ENCODE data around the gene CPS1.

CPS1 gene

GRCh38 chr2:210557721-210558120 is 1.3 kb downstream of the CPS1 start:
- no peak for DNase-seq
- Mint-ChIP-seq H3K36me3 (ENCODE audit: insufficient read depth) (no peaks in the 10 kb centered on the region), H3K4me1 (ENCODE audit: low read depth in 2 of 2) (no peaks in the 10 kb centered on the region)

GRCh38 chr2:210558708-210559107 is 2.3 kb downstream of the CPS1 start:
- H3K9me3 Mint-ChIP-seq, result no peaks in the 10 kb centered on the region
- DNase-seq, result no peak
- H3K4me3 Mint-ChIP-seq, result no peak overlapping the region
- H3K27ac Mint-ChIP-seq, result no peak overlapping the region
- ATAC-seq (replicated peaks), result no peak
- H3K36me3 Mint-ChIP-seq (ENCODE audit: insufficient read depth), result no peaks in the 10 kb centered on the region
- no peaks in the 10 kb centered on the region for H3K4me1 Mint-ChIP-seq (ENCODE audit: low read depth in 2 of 2)
- peaks cover 0 to 8% of the 10 kb centered on the region in 2 donors for H3K27me3 Mint-ChIP-seq

More at GRCh38 chr2:210557721-210558120, 1.3 kb downstream of the CPS1 start:
- H3K27ac Mint-ChIP-seq, result no peak overlapping the region
- peaks cover 0 to 8% of the 10 kb centered on the region in 2 donors for H3K27me3 Mint-ChIP-seq
- no peak overlapping the region for H3K4me3 Mint-ChIP-seq
- no peak for ATAC-seq (replicated peaks)
- H3K9me3 Mint-ChIP-seq, result no peaks in the 10 kb centered on the region

DNA sequence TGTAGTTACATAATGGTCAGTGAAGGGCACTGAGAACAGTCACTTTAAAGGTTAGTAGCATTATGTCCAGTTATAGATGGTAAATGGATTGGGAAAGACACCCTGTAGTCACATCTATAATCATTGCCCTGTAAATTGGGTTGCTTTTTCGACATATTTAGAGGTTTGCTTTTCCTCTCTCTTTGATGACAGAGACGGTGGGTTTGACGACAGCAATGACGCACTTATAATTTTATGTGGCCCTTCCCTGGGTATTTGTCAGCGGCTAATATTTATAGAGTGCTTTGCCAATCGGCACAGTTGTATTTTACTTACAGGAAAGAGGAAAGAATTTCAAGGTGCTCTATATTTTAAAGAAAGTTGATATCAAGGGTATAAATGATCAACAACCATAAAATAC is 2.8 kb downstream of the CPS1 start:
- Mint-ChIP-seq H3K36me3 (ENCODE audit: insufficient read depth) (no peaks in the 10 kb centered on the region), H3K27me3 (peaks cover 0 to 8% of the 10 kb centered on the region in 2 donors), H3K4me1 (ENCODE audit: low read depth in 2 of 2) (no peaks in the 10 kb centered on the region), H3K4me3 (no peak overlapping the region), H3K27ac (no peak overlapping the region), H3K9me3 (no peaks in the 10 kb centered on the region)
- ATAC-seq (replicated peaks) (no peak), DNase-seq (no peak)

DNA sequence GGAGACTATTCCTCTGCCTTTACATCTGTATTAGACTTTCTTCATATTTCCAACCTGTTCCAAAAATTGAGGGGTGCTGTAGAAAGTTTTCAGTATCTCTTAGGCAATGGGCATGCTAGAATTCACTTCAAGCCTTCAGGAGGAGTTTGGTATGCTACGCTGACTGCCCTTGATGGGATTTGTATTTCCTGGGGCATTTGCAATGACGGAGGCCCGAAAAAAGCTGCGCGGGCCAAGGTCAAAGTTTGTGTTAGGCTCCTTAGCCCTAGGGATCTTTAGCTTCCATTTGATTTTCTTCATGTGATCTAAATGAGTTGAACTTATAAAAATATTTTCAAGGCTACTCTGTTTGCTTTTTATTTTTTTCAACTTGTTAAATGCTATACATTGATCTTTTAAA is 5.1 kb downstream of the CPS1 start:
- H3K9me3 Mint-ChIP-seq, result no peaks in the 10 kb centered on the region
- no peak overlapping the region for H3K27ac Mint-ChIP-seq
- no peaks in the 10 kb centered on the region for H3K27me3 Mint-ChIP-seq
- no peak for DNase-seq
- H3K4me3 Mint-ChIP-seq, result no peak overlapping the region
- ATAC-seq (replicated peaks), result no peak
- H3K36me3 Mint-ChIP-seq (ENCODE audit: insufficient read depth), result no peaks in the 10 kb centered on the region
- no peaks in the 10 kb centered on the region for H3K4me1 Mint-ChIP-seq (ENCODE audit: low read depth in 2 of 2)

GRCh38 chr2:210562091-210562490 is 5.7 kb downstream of the CPS1 start:
- Mint-ChIP-seq H3K4me1 (ENCODE audit: low read depth in 2 of 2) (no peaks in the 10 kb centered on the region), H3K9me3 (no peaks in the 10 kb centered on the region), H3K36me3 (ENCODE audit: insufficient read depth) (no peaks in the 10 kb centered on the region), H3K4me3 (no peak overlapping the region), H3K27me3 (no peaks in the 10 kb centered on the region), H3K27ac (no peak overlapping the region)
- no peak for ATAC-seq (replicated peaks)
- no peak for DNase-seq

DNA sequence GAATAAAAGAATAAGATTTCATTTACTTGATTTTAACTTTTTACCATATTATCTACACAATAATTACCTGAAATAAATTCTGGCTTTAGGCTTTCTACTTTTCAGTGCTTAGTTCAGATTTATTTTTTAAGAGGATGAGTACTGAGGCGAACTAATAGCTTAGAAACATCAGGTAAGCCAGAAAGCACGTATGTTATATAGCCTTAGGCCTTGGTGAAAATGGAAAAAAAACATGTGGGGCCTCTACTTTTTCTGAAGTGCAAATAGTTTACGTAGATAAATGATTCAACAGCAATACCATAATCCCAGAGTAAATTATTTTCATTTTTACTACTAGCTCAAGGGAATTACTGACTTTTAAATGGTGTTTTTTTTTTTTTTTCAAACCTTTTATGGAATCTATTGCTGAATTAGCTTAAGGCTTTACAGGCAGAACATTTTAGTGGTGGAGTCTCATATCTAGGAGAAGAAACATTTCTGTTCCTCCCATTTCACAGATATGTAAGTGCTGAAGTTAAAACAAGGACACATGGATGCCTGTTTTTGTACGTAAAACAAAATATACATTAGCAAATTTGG is 6.2 kb downstream of the CPS1 start:
- ATAC-seq (replicated peaks) (no peak), DNase-seq (no peak)
- H3K4me3 Mint-ChIP-seq, result no peak overlapping the region
- H3K27ac Mint-ChIP-seq, result no peak overlapping the region
- H3K9me3 Mint-ChIP-seq, result no peaks in the 10 kb centered on the region
- H3K27me3 Mint-ChIP-seq, result no peaks in the 10 kb centered on the region
- no peaks in the 10 kb centered on the region for H3K4me1 Mint-ChIP-seq (ENCODE audit: low read depth in 2 of 2)
- H3K36me3 Mint-ChIP-seq (ENCODE audit: insufficient read depth), result no peaks in the 10 kb centered on the region

DNA sequence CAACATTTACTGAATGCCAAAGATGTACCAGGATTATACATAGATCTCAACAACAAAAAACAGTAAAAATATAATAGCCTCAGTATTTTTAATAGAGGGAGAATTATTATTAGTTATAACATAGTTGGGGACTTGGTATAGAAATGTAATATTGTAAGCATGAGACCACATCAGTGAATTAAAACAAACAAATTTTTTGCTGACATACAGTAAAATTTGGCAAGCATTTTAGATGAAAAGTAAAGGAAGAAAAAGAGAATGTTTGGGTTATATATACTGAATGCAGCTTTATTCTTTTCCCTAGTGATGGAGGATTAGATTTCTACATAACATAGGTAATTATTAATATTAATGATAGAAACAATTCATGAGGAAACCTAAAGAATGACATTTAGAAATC is 10.9 kb downstream of the CPS1 start:
- H3K36me3 Mint-ChIP-seq (ENCODE audit: insufficient read depth), result no peaks in the 10 kb centered on the region
- DNase-seq, result no peak
- no peaks in the 10 kb centered on the region for H3K4me1 Mint-ChIP-seq (ENCODE audit: low read depth in 2 of 2)
- no peak overlapping the region for H3K27ac Mint-ChIP-seq
- H3K27me3 Mint-ChIP-seq, result no peaks in the 10 kb centered on the region
- ATAC-seq (replicated peaks), result no peak
- H3K9me3 Mint-ChIP-seq, result no peaks in the 10 kb centered on the region
- no peak overlapping the region for H3K4me3 Mint-ChIP-seq

GRCh38 chr2:210568108-210568507 is 11.7 kb downstream of the CPS1 start:
- Mint-ChIP-seq H3K27me3 (no peaks in the 10 kb centered on the region), H3K9me3 (no peaks in the 10 kb centered on the region), H3K27ac (no peak overlapping the region), H3K4me3 (no peak overlapping the region), H3K4me1 (ENCODE audit: low read depth in 2 of 2) (no peaks in the 10 kb centered on the region), H3K36me3 (ENCODE audit: insufficient read depth) (no peaks in the 10 kb centered on the region)
- DNase-seq (no peak), ATAC-seq (replicated peaks) (no peak)

- no peaks in the 10 kb centered on the region for H3K9me3 Mint-ChIP-seq
- peaks cover 0 to 4% of the 10 kb centered on the region in 2 donors for H3K27me3 Mint-ChIP-seq
- DNase-seq (no peak), ATAC-seq (replicated peaks) (peak; percentile 29)
- no peak overlapping the region for H3K27ac Mint-ChIP-seq
- H3K36me3 Mint-ChIP-seq (ENCODE audit: insufficient read depth), result no peaks in the 10 kb centered on the region
- H3K4me3 Mint-ChIP-seq, result no peak overlapping the region
- no peaks in the 10 kb centered on the region for H3K4me1 Mint-ChIP-seq (ENCODE audit: low read depth in 2 of 2)
These were observed 21.1 kb downstream of the CPS1 start for GRCh38 chr2:210577263-210578071.

DNA sequence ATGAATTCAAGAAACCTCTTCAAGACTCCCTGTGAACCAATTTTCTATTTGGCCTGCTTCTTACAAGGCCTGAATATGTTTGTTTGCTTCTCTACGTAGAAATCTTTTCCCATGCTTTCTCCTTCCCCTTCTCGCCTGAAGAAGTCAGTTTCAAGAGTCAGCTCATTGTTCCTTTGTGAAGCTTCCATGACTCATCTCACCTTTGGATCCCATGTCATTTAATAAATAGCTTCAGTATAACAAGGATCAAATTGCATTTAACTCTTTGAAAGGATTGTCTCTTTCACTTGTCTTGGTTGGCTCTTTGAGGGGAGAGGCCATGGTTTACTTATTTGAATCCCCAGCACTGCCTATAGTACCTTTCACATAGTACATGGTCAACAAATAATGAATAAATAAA is 28.4 kb downstream of the CPS1 start:
- no peaks in the 10 kb centered on the region for H3K27me3 Mint-ChIP-seq

GRCh38 chr2:210586381-210586780 is 30.0 kb downstream of the CPS1 start:
- no peaks in the 10 kb centered on the region for H3K4me1 Mint-ChIP-seq (ENCODE audit: low read depth in 2 of 2)
- H3K9me3 Mint-ChIP-seq, result no peaks in the 10 kb centered on the region
- DNase-seq, result no peak
- H3K4me3 Mint-ChIP-seq, result no peak overlapping the region
- H3K27ac Mint-ChIP-seq, result no peak overlapping the region
- no peak for ATAC-seq (replicated peaks)
- H3K27me3 Mint-ChIP-seq, result no peaks in the 10 kb centered on the region
- H3K36me3 Mint-ChIP-seq (ENCODE audit: insufficient read depth), result no peaks in the 10 kb centered on the region

More for the DNA sequence above, 28.4 kb downstream of the CPS1 start:
- Mint-ChIP-seq H3K4me3 (no peak overlapping the region), H3K4me1 (ENCODE audit: low read depth in 2 of 2) (no peaks in the 10 kb centered on the region), H3K27ac (no peak overlapping the region), H3K9me3 (no peaks in the 10 kb centered on the region), H3K36me3 (ENCODE audit: insufficient read depth) (no peaks in the 10 kb centered on the region)
- DNase-seq, result no peak
- ATAC-seq (replicated peaks), result no peak

DNA sequence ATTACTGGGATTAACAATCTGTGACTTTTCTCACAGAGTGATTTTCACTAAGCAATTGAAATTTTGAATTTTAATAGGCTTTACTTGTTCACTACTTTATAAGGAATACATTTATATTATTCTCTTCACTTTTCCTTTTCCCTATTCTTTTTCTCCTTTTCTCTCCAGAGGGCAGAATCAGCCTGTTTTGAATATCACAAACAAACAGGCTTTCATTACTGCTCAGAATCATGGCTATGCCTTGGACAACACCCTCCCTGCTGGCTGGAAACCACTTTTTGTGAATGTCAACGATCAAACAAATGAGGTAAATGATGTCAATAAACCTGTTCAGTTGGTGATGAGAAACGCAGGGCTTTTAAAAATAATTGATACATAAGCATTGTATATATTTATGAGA is 35.3 kb downstream of the CPS1 start:
- H3K27ac Mint-ChIP-seq, result no peak overlapping the region
- H3K9me3 Mint-ChIP-seq, result no peaks in the 10 kb centered on the region
- DNase-seq (no peak), ATAC-seq (replicated peaks) (no peak)
- no peak overlapping the region for H3K4me3 Mint-ChIP-seq
- H3K27me3 Mint-ChIP-seq, result no peaks in the 10 kb centered on the region
- no peaks in the 10 kb centered on the region for H3K36me3 Mint-ChIP-seq (ENCODE audit: insufficient read depth)
- H3K4me1 Mint-ChIP-seq (ENCODE audit: low read depth in 2 of 2), result no peaks in the 10 kb centered on the region

DNA sequence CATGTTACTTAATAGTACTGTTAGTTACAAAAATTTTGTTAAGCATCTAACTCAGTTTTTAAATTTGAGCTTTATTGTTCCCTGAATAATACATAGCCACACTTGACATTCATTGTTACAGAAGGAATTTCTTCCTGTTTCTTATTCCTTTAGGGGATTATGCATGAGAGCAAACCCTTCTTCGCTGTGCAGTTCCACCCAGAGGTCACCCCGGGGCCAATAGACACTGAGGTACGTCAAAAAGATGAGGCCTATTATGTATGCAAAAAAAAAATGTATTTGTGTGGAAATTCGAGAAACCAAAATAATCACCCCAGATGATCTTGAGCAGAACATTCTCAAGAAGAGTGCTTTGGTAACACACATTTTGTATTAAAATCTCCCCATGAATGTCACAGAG is 36.3 kb downstream of the CPS1 start:
- ATAC-seq (replicated peaks) (no peak), DNase-seq (no peak)
- H3K9me3 Mint-ChIP-seq, result no peaks in the 10 kb centered on the region
- H3K27ac Mint-ChIP-seq, result no peak overlapping the region
- no peaks in the 10 kb centered on the region for H3K27me3 Mint-ChIP-seq
- H3K4me3 Mint-ChIP-seq, result no peak overlapping the region
- no peaks in the 10 kb centered on the region for H3K36me3 Mint-ChIP-seq (ENCODE audit: insufficient read depth)
- H3K4me1 Mint-ChIP-seq (ENCODE audit: low read depth in 2 of 2), result no peaks in the 10 kb centered on the region

DNA sequence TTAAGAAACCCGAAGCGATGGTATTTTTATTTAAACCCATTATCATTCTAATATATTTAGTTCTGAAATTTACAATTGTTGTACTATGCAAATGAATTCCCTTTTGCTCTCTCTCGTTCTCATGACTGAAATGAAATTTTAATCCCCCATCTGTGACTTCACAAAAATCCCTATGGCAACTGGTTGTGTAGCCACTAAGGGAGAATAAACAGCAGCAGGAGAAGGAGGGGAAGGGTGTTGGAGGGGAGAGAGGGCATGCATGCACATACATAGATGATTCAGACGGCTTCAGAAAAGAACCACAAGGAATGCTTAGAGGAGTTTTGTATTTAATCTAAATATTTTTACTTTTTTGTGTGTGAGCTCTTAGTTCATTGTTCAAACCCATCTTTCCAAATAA is 36.8 kb downstream of the CPS1 start:
- H3K36me3 Mint-ChIP-seq (ENCODE audit: insufficient read depth), result no peaks in the 10 kb centered on the region
- H3K27me3 Mint-ChIP-seq, result no peaks in the 10 kb centered on the region
- no peak overlapping the region for H3K27ac Mint-ChIP-seq
- H3K4me1 Mint-ChIP-seq (ENCODE audit: low read depth in 2 of 2), result no peaks in the 10 kb centered on the region
- no peaks in the 10 kb centered on the region for H3K9me3 Mint-ChIP-seq
- DNase-seq, result no peak
- no peak overlapping the region for H3K4me3 Mint-ChIP-seq
- no peak for ATAC-seq (replicated peaks)

All from effector memory CD8-positive, alpha-beta T cell (primary cell).